IMR-90 (cell line): ENCODE measurements around the gene TMEM45A.

Source experiments
- BHLHE40 ChIP-seq: fragments of 150-350 bp; IDR thresholded peaks from 2 replicates; pipeline ENCODE4 v1.6.1; 2016; ENCODE audit warnings: mild to moderate bottlenecking, low read depth, low read length
- CEBPB ChIP-seq: IDR thresholded peaks from 2 replicates; pipeline ENCODE4 v1.6.1; 2012; ENCODE audit warnings: low read depth, low read length, improper control_type of control experiment
- CHD1 ChIP-seq: IDR thresholded peaks from 2 replicates; pipeline ENCODE4 v1.6.1; 2012; ENCODE audit warnings: low read depth, low read length, improper control_type of control experiment
- FOS ChIP-seq: fragments of 150-350 bp; IDR thresholded peaks from 2 replicates; pipeline ENCODE4 v1.6.1; 2016; ENCODE audit warnings: low read depth, low read length
- MAFK ChIP-seq: IDR thresholded peaks from 2 replicates; pipeline ENCODE4 v1.6.1; 2012; ENCODE audit warnings: low read depth, low read length, improper control_type of control experiment
- MAZ ChIP-seq: IDR thresholded peaks from 2 replicates; pipeline ENCODE4 v1.6.1; 2012; ENCODE audit warnings: low read depth, mild to moderate bottlenecking, low read length, improper control_type of control experiment, moderate library complexity, borderline replicate concordance
- MXI1 ChIP-seq: IDR thresholded peaks from 2 replicates; pipeline ENCODE4 v1.6.1; 2012; ENCODE audit warnings: low read depth, mild to moderate bottlenecking, low read length, moderate library complexity, borderline replicate concordance
- POLR2A ChIP-seq: IDR thresholded peaks from 2 replicates; pipeline ENCODE4 v1.6.1; 2012; ENCODE audit warnings: mild to moderate bottlenecking, low read depth, low read length
- RAD21 ChIP-seq: IDR thresholded peaks from 2 replicates; pipeline ENCODE4 v1.6.1; 2012; ENCODE audit warnings: low read length, improper control_type of control experiment
- RCOR1 ChIP-seq: IDR thresholded peaks from 2 replicates; pipeline ENCODE4 v1.6.1; 2012; ENCODE audit warnings: mild to moderate bottlenecking, low read length, improper control_type of control experiment; ENCODE audit not compliant: insufficient replicate concordance
- RFX5 ChIP-seq: IDR thresholded peaks from 2 replicates; pipeline ENCODE4 v1.8.0; 2012; ENCODE audit warnings: low read depth, mild to moderate bottlenecking, low read length, moderate library complexity
- SMC3 ChIP-seq: fragments of 150-350 bp; IDR thresholded peaks from 2 replicates; pipeline ENCODE4 v1.6.1; 2016; ENCODE audit warnings: low read depth, mild to moderate bottlenecking, antibody characterized with exemption, low read length, moderate library complexity
- USF2 ChIP-seq: fragments of 150-350 bp; IDR thresholded peaks from 2 replicates; pipeline ENCODE4 v1.6.1; 2017; ENCODE audit warnings: mild to moderate bottlenecking, antibody characterized with exemption, low read length, low read depth
- TF ChIP-seq, protein P1 (sequence below): conservative IDR thresholded peaks from 2 replicates; pipeline ENCODE4 v1.5.1; 2012; ENCODE audit warnings: mild to moderate bottlenecking, low read depth, low read length, improper control_type of control experiment

DNA sequence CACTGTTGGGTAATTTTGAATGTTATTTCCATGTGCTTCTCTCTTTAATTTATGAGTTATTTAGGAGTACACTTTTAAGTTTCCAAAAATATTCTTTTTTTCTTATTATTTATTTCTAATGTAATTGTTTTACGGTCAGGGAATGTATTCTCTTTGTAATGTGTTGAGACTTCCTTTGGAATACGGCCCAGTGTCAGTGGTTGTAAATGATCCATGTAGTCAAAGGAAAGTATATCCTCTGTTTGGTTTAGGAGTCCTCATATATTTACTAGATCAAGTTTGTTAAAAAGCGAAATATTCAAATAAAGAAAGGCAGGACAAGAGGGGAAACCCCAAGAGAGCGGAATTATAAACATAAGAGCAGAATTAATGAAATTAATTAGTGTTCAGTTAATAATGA lies 68.0 kb downstream of the TMEM45A start:
- TF ChIP-seq, protein P1, sequence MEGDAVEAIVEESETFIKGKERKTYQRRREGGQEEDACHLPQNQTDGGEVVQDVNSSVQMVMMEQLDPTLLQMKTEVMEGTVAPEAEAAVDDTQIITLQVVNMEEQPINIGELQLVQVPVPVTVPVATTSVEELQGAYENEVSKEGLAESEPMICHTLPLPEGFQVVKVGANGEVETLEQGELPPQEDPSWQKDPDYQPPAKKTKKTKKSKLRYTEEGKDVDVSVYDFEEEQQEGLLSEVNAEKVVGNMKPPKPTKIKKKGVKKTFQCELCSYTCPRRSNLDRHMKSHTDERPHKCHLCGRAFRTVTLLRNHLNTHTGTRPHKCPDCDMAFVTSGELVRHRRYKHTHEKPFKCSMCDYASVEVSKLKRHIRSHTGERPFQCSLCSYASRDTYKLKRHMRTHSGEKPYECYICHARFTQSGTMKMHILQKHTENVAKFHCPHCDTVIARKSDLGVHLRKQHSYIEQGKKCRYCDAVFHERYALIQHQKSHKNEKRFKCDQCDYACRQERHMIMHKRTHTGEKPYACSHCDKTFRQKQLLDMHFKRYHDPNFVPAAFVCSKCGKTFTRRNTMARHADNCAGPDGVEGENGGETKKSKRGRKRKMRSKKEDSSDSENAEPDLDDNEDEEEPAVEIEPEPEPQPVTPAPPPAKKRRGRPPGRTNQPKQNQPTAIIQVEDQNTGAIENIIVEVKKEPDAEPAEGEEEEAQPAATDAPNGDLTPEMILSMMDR, result no peak
- TF ChIP-seq SMC3 (no peak), CHD1 (no peak), USF2 (no peak), CEBPB (no peak), RFX5 (no peak), POLR2A (no peak), FOS (no peak), RAD21 (no peak), MXI1 (no peak), MAFK (no peak), RCOR1 (no peak), MAZ (no peak), BHLHE40 (no peak)
